HFF-Myc (cell line): ENCODE results near the gene MAN1C1.
"Not testable (repeated sequence)": the region's sequence is repeated elsewhere in the genome, so short reads cannot be mapped to it uniquely, and the experiment has no call there.

Experiments
- DNase-seq: peaks from one replicate; pipeline ENCODE4 v3.0.0-alpha.2; 2011; ENCODE audit warnings: low read depth; ENCODE audit errors: extremely low read depth
- H3K4me3 ChIP-seq: replicated peaks from 2 replicates; pipeline ENCODE4 v1.5.1; 2011; ENCODE audit warnings: low read depth, mild to moderate bottlenecking, control low read depth, low read length
- TF ChIP-seq, protein P1 (sequence below): IDR thresholded peaks from 2 replicates; pipeline ENCODE4 v1.5.1; 2012; ENCODE audit warnings: mild to moderate bottlenecking, low read depth, low read length, control low read depth; ENCODE audit errors: missing control alignments

MAN1C1 gene

GRCh38 chr1:25626018-25626417 is 9.4 kb downstream of the MAN1C1 start:
- H3K4me3 ChIP-seq, result no peak overlapping the region
- no peak for DNase-seq
- TF ChIP-seq, protein P1, sequence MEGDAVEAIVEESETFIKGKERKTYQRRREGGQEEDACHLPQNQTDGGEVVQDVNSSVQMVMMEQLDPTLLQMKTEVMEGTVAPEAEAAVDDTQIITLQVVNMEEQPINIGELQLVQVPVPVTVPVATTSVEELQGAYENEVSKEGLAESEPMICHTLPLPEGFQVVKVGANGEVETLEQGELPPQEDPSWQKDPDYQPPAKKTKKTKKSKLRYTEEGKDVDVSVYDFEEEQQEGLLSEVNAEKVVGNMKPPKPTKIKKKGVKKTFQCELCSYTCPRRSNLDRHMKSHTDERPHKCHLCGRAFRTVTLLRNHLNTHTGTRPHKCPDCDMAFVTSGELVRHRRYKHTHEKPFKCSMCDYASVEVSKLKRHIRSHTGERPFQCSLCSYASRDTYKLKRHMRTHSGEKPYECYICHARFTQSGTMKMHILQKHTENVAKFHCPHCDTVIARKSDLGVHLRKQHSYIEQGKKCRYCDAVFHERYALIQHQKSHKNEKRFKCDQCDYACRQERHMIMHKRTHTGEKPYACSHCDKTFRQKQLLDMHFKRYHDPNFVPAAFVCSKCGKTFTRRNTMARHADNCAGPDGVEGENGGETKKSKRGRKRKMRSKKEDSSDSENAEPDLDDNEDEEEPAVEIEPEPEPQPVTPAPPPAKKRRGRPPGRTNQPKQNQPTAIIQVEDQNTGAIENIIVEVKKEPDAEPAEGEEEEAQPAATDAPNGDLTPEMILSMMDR, result no peak

DNA sequence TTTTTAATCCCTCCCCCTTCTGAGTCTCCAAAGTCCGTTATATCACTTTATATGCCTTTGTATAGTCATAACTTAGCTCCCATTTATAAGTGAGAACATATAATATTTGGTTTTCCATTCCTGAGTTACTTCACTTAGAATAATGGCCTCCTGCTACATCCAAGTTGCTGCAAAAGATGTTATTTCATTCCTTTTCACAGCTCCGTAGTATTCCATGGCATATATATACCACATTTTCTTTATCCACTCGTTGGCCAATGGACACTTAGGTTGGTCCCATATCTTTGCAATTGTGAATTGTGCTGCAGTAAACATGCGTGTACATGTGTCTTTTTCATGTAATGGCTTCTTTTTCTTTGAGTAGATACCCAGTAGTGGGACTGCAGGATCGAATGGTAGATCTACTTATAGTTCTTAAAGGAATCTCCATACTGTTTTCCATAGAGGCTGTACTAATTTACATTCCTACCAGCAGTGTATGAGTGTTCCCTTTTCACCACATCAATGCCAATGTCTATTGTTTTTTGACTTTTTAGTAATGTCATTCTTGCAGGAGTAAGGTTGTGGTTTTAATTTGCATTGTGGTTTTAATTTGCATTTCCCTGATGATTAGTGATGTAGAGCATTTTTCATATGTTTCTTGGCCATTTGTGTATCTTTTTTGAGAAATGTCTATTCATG is 12.3 kb downstream of the MAN1C1 start:
- no peak overlapping the region for H3K4me3 ChIP-seq
- TF ChIP-seq, protein P1, result no peak
- no peak for DNase-seq

DNA sequence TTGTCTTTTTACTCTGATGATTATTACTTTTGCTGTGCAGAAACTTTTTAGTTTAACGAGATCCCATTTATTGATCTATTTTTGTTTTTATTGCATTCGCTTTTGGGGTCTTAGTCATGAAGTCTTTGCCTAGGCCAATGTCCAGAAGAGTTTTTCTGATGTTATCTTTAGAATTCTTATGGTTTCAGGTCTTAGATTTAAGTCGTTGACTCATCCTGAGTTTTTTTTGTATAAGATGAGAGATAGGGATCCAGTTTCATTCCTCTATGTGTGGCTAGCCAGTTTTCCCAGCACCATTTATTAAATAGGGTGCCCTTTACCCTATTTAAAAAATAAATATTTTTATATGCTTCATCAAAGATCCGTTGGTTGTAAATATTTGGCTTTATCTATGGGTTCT is 13.2 kb downstream of the MAN1C1 start:
- H3K4me3 ChIP-seq, result no peak overlapping the region
- no peak for DNase-seq
- TF ChIP-seq, protein P1, result no peak

DNA sequence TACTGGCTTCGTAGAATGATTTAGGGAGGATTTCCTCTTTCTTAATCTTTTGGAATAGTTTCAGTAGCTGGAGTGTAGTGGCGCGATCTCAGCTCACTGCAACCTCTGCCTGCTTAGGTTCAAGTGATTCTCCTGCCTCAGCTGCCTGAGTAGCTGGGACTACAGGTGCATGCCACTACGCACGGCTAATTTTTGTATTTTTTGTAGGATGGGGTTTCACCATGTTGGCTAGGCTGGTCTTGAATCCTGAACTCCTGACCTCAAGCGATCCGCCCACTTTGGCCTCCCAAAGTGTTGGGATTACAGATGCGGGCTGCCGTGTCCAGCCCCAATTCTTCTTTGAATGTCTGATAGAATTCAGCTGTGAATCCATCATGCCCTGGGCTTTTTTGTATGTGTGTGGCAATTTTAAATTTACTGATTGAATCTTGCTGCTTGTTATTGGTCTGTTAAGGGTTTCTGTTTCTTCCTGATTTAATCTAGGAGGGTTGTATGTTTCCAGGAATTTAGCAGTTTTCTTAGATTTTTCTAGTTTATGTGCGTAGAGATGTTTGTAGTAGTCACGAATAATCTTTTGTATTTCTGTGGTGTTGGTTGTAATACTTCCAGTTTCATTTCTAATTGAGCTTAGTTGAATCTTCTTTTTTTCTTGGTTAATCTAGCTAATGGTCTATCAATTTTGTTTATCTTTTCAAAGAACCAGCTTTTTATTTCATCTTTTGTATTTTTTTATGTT is 15.3 kb downstream of the MAN1C1 start:
- DNase-seq, result no peak
- no peak overlapping the region for H3K4me3 ChIP-seq
- TF ChIP-seq, protein P1, result no peak

GRCh38 chr1:25634066-25634465 is 17.5 kb downstream of the MAN1C1 start:
- TF ChIP-seq, protein P1, result no peak
- H3K4me3 ChIP-seq, result no peak overlapping the region
- no peak for DNase-seq

GRCh38 chr1:25634896-25635295 is 18.3 kb downstream of the MAN1C1 start:
- TF ChIP-seq, protein P1, result no peak

GRCh38 chr1:25636141-25636540 is 19.6 kb downstream of the MAN1C1 start:
- not testable (repeated sequence) for DNase-seq, H3K4me3 ChIP-seq

More at GRCh38 chr1:25634896-25635295, 18.3 kb downstream of the MAN1C1 start:
- no peak for DNase-seq
- no peak overlapping the region for H3K4me3 ChIP-seq
